ENCODE results near the gene SERPINB4. TPM values are rescaled to one million over a fixed set of nuclear protein-coding genes. Genes with fewer than 3 reads are reported as not detected.

Gene SERPINB4
- total RNA-seq, 4 donors from 2014 or later: 24.4 to 543 (median 216) TPM

DNA sequence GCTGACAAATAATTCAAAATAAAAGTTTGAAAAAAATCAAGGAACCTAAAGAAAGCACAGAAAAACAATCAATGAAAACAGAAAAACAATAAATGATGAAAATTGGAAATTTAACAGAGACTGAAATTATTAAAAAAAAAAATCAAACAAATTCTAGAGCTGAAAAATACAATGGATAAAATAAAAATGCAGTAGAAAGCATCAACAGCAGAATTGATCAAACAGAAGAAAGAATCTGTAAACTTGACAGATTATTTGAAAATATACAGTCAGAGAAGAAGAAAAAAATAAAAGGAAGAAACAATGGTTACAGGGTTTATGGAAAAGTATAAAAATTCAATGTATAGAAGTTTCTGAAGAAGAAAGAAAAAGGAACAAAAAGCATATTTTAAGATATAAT, 16.2 kb downstream of the SERPINB4 start:
- TF ChIP-seq, protein P1, sequence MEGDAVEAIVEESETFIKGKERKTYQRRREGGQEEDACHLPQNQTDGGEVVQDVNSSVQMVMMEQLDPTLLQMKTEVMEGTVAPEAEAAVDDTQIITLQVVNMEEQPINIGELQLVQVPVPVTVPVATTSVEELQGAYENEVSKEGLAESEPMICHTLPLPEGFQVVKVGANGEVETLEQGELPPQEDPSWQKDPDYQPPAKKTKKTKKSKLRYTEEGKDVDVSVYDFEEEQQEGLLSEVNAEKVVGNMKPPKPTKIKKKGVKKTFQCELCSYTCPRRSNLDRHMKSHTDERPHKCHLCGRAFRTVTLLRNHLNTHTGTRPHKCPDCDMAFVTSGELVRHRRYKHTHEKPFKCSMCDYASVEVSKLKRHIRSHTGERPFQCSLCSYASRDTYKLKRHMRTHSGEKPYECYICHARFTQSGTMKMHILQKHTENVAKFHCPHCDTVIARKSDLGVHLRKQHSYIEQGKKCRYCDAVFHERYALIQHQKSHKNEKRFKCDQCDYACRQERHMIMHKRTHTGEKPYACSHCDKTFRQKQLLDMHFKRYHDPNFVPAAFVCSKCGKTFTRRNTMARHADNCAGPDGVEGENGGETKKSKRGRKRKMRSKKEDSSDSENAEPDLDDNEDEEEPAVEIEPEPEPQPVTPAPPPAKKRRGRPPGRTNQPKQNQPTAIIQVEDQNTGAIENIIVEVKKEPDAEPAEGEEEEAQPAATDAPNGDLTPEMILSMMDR (IDR thresholded peaks at IDR 0.05): no peak
- TF ChIP-seq POLR2A (IDR thresholded peaks at IDR 0.05): no peak
- Histone ChIP-seq H3K36me3 (no peaks in the 10 kb centered on the region), H3K4me3 (no peak overlapping the region), H3K27ac (no peak overlapping the region), H3K27me3 (no peaks in the 10 kb centered on the region), H3K9me3 (peaks cover 0 to 33% (median 22%) of the 10 kb centered on the region in 3 donors), H3K4me1 (no peaks in the 10 kb centered on the region)
- DNase-seq: no peak
- intact Hi-C loops (cut with DNase I): no loop called here

DNA sequence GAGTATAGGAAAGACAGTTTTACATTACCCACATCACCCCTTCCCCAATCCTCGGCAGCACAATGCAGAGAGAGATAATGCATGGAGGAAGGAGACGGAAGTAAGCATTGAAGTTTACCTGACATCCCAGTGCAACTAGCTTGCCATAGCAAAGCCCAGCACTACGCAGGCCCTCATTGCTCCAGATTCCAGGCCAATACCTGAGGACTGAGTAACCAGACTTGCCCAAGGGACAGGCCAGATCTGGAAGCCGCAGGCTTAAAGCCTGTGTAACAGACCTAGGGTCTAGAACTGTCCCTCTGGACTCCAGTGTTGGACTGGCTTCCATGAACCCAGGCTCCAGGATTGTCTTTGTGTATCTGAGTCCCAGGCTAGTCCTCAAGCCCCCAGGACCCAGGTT, 17.6 kb downstream of the SERPINB4 start:
- Histone ChIP-seq H3K36me3 (no peaks in the 10 kb centered on the region), H3K4me1 (no peaks in the 10 kb centered on the region), H3K27me3 (no peaks in the 10 kb centered on the region), H3K9me3 (peaks cover 0 to 30% (median 22%) of the 10 kb centered on the region in 3 donors), H3K27ac (no peak overlapping the region), H3K4me3 (no peak overlapping the region)
- TF ChIP-seq POLR2A (IDR thresholded peaks at IDR 0.05): no peak
- TF ChIP-seq, protein P1 (IDR thresholded peaks at IDR 0.05): no peak
- DNase-seq: no peak
- intact Hi-C loops (cut with DNase I): no loop called here
- WGBS, 2 donors: 58 to 77% methylated on average over 3 to 4 of the region's 4 CpGs

DNA sequence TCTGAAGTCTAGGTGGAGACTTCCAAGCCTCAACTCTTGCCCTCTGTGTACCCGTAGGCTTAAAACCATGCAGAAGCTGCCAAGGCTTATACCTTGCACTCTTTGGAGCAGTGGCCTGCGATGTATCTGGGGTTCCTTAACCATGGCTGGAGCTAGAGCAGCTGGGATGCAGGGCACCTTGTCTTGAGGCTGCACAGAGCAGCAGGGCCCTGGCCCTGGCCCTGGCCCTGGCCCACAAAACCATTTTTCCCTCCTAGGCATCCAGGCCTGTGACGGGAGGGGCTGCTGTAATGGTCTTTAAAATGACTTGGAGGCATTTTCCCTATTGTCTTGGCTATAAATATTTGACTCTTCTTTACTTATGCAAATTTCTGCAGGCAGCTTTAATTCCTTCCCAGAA, 19.2 kb downstream of the SERPINB4 start:
- WGBS, 2 donors: 80 to 89% methylated on average over 1 to 3 of the region's 3 CpGs
- H3K9me3 ChIP-seq: peaks cover 0 to 30% (median 22%) of the 10 kb centered on the region in 3 donors
- TF ChIP-seq, protein P1 (IDR thresholded peaks at IDR 0.05): no peak
- TF ChIP-seq POLR2A (IDR thresholded peaks at IDR 0.05): no peak
- H3K4me1 ChIP-seq: no peaks in the 10 kb centered on the region
- no peak for DNase-seq
- H3K27ac ChIP-seq: no peak overlapping the region
- no peaks in the 10 kb centered on the region for H3K36me3 ChIP-seq
- intact Hi-C loops (cut with DNase I): no loop called here
- H3K4me3 ChIP-seq: no peak overlapping the region
- no peaks in the 10 kb centered on the region for H3K27me3 ChIP-seq

DNA sequence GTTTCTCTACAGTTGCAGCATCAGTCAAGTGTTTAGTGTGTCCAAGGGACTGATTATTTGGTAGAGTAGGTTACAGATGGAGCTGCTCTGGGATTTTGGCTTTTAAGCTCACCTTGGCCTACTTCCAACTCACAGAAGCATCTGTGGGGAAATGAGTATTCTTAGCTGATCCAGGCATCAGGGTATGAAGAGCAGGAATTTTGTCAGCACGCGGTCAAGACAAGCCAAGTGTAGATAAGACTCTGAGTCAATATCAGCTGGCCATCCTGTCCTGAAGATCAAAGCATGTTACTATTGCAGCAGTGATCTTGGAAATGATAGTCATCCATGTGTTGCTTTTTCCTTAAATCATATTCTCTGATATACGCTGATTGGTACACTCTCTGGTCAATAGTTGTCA, 24.4 kb downstream of the SERPINB4 start:
- no peak for DNase-seq
- H3K36me3 ChIP-seq: no peaks in the 10 kb centered on the region
- intact Hi-C loops (cut with DNase I): no loop called here
- peaks cover 0 to 5% (median 5%) of the 10 kb centered on the region in 3 donors for H3K9me3 ChIP-seq
- peaks cover 0 to 1% (median 0%) of the 10 kb centered on the region in 3 donors for H3K4me1 ChIP-seq
- H3K27ac ChIP-seq: no peak overlapping the region
- no peak for TF ChIP-seq POLR2A (IDR thresholded peaks at IDR 0.05)
- TF ChIP-seq, protein P1 (IDR thresholded peaks at IDR 0.05): no peak
- no peak overlapping the region for H3K4me3 ChIP-seq
- WGBS, 2 donors: 82 to 86% methylated on average over 3 of the region's 3 CpGs
- no peaks in the 10 kb centered on the region for H3K27me3 ChIP-seq

DNA sequence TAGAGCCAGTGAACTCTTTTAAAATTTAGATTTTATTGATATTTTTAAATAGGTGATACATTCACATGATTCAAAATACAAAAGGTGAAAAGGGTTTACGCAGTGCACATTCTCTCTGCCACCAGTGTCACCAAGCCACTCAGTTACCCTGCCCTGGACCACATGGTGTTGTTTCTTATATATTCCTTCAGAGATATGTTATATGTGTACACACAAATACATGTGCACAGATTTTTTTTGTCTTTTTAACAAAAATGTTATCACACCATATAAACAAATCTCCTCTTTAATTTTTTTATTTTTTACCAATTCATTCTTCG, 26.2 kb downstream of the SERPINB4 start:
- intact Hi-C loops (cut with DNase I): no loop called here
- Histone ChIP-seq H3K4me1 (peaks cover 0 to 19% (median 0%) of the 10 kb centered on the region in 3 donors), H3K27ac (no peak overlapping the region), H3K27me3 (no peaks in the 10 kb centered on the region), H3K4me3 (no peak overlapping the region), H3K36me3 (no peaks in the 10 kb centered on the region), H3K9me3 (no peaks in the 10 kb centered on the region)
- no peak for DNase-seq
- TF ChIP-seq, protein P1 (IDR thresholded peaks at IDR 0.05): no peak
- TF ChIP-seq POLR2A (IDR thresholded peaks at IDR 0.05): no peak
- 73 to 80% methylated on average over 2 of the region's 2 CpGs for WGBS, 2 donors

Data from esophagus squamous epithelium (tissue), 5 donors.